ENCODE measurements around the gene RAB5IF. TPM values are rescaled to one million over a fixed set of nuclear protein-coding genes. Genes with fewer than 3 reads are reported as not detected.

The RAB5IF gene
- total and polyA plus RNA-seq, 2 donors from 2014 or later: 71.0 to 110 TPM

DNA sequence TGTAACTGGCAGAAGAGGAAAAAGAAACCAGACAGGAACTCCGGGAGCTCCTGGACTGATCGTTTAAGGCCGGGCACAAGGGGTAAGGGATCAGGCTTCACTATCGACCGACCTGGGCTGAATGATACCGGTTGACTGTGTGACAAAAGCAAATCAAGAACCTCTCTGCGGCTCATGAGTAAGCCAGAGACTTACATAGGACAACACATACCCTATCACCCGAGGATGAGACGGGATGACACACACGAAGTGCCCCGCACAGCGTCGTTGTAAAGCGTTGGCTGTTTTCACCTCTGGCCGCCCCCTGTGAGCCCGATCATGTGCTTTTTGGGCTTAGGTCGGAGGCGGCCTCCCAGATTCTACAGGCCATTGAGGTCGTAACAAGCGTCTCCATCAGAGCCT lies 32.9 kb upstream of the RAB5IF start:
- Histone ChIP-seq H3K4me3 (ENCODE audit: low read length in 3 of 3) (peak overlapping the region; percentile 46 to 79 (median 70)), H3K9me3 (ENCODE audit: control insufficient read depth in 2 of 3, insufficient read depth in 1 of 3, low read length in 3 of 3) (no peaks in the 10 kb centered on the region), H3K36me3 (ENCODE audit: control insufficient read depth in 2 of 3, insufficient read depth in 3 of 3, low read length in 3 of 3) (no peaks in the 10 kb centered on the region), H3K9ac (ENCODE audit: low read length in 3 of 3) (peak overlapping the region; percentile 11 to 86 (median 58)), H3K27ac (ENCODE audit: low read depth in 2 of 2, low read length in 2 of 2) (peak overlapping the region; percentile 87 to 93), H3K27me3 (ENCODE audit: control insufficient read depth, insufficient read depth, low read length) (no peaks in the 10 kb centered on the region), H3K4me1 (ENCODE audit: control insufficient read depth in 2 of 3, insufficient read depth in 2 of 3, low read depth in 1 of 3, low read length in 3 of 3) (peaks cover 0 to 15% (median 7%) of the 10 kb centered on the region in 3 donors)
- no peak for TF ChIP-seq CTCF (IDR thresholded peaks at IDR 0.05; ENCODE audit: borderline replicate concordance, extremely low read depth, insufficient read depth)
- intact Hi-C loops (cut with DNase I): no loop called here
- DNase-seq (peak in 3 of 5 donors; percentile 25 to 57 (median 43)), FAIRE-seq (no peak)

- FAIRE-seq: no peak
- H3K9ac ChIP-seq (ENCODE audit: low read length in 3 of 3): peak within 1 kb of the TSS; percentile 55 to 86 (median 58)
- no peak for TF ChIP-seq CTCF (IDR thresholded peaks at IDR 0.05; ENCODE audit: borderline replicate concordance, extremely low read depth, insufficient read depth)
Observed at GRCh38 chr20:36573103-36573797, 32.3 kb upstream of the RAB5IF start, which contains the start of gene TGIF2. Gene TGIF2, plus strand, starts transcription at chr20:36573597. Its CDS starts 5,178 bp downstream, at chr20:36578775.

GRCh38 chr20:36573798-36574365 lies 31.7 kb upstream of the RAB5IF start:
- intact Hi-C loops (cut with DNase I): no loop called here
- Histone ChIP-seq H3K9ac (ENCODE audit: low read length in 3 of 3) (peak overlapping the region in 2 of 3 donors; percentile 55 to 86), H3K27ac (ENCODE audit: low read depth in 2 of 2, low read length in 2 of 2) (peak overlapping the region; percentile 85 to 98), H3K4me1 (ENCODE audit: control insufficient read depth in 2 of 3, insufficient read depth in 2 of 3, low read depth in 1 of 3, low read length in 3 of 3) (peaks cover 0 to 19% (median 16%) of the 10 kb centered on the region in 3 donors), H3K4me3 (ENCODE audit: low read length in 3 of 3) (peak overlapping the region; percentile 46 to 63 (median 52)), H3K27me3 (ENCODE audit: control insufficient read depth, insufficient read depth, low read length) (no peaks in the 10 kb centered on the region), H3K9me3 (ENCODE audit: control insufficient read depth in 2 of 3, insufficient read depth in 1 of 3, low read length in 3 of 3) (no peaks in the 10 kb centered on the region), H3K36me3 (ENCODE audit: control insufficient read depth in 2 of 3, insufficient read depth in 3 of 3, low read length in 3 of 3) (peaks cover 0 to 2% (median 2%) of the 10 kb centered on the region in 3 donors)
- FAIRE-seq (no peak), DNase-seq (peak in 1 of 5 donors; percentile 86)
- TF ChIP-seq CTCF (IDR thresholded peaks at IDR 0.05; ENCODE audit: borderline replicate concordance, extremely low read depth, insufficient read depth): no peak

More at GRCh38 chr20:36573103-36573797, 32.3 kb upstream of the RAB5IF start, which contains the start of gene TGIF2:
- Histone ChIP-seq H3K27me3 (ENCODE audit: control insufficient read depth, insufficient read depth, low read length) (no peaks in the 10 kb centered on the region), H3K27ac (ENCODE audit: low read depth in 2 of 2, low read length in 2 of 2) (peak within 1 kb of the TSS; percentile 93 to 98), H3K4me3 (ENCODE audit: low read length in 3 of 3) (peak within 1 kb of the TSS; percentile 70 to 79 (median 74)), H3K4me1 (ENCODE audit: control insufficient read depth in 2 of 3, insufficient read depth in 2 of 3, low read depth in 1 of 3, low read length in 3 of 3) (peaks cover 0 to 15% (median 10%) of the 10 kb centered on the region in 3 donors), H3K36me3 (ENCODE audit: control insufficient read depth in 2 of 3, insufficient read depth in 3 of 3, low read length in 3 of 3) (no peaks in the 10 kb centered on the region), H3K9me3 (ENCODE audit: control insufficient read depth in 2 of 3, insufficient read depth in 1 of 3, low read length in 3 of 3) (no peaks in the 10 kb centered on the region)
- intact Hi-C loops (cut with DNase I): no loop called here
- peak; percentile 96 to 98 (median 97) for DNase-seq

Measured in kidney (tissue), 14 donors.